ENCODE measurements around the gene GCAT.

The GCAT gene

DNA sequence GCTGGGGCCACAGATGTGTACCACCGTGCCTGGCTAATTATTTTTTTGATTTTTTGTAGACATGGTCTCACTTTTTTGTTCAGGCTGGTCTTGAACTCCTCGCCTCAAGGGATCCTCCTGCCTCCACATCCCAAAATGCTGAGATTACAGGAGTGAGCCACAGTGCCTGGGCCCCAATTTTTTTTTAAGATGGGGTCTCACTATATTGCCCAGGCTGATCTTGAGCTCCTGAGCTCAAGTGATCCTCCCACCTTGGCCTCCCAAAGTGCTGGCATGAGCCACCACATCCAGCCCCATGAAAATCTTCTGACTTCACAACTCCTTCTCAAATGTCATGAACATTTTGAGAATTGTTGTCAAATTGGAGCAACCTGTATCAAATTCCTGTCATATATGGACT lies 38.7 kb downstream of the GCAT start:
- DNase-seq: no peak

DNA sequence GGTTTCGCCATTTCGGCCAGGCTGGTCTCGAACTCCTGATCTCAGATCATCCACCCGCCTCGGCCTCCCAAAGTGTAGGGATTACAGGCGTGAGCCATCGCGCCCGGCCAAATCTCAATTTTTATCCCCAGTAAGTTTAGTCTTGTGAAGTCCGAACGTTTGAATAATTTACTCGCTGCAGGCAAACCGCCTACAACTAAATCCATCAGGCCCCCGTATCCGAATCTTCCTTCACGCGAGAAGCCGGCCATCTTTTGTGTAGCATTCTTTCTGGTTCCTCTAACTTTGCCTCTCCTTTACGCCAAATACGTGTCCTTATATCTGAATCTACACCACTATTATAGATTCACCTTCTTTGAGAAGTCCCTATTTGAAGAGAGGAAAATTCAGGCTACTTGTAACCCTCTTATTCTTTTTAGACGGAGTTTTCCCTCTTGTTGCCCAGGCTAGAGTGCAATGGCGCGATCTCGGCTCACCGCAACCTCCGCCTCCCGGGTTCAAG lies 40.9 kb downstream of the GCAT start:
- peak; percentile 68 for DNase-seq

DNA sequence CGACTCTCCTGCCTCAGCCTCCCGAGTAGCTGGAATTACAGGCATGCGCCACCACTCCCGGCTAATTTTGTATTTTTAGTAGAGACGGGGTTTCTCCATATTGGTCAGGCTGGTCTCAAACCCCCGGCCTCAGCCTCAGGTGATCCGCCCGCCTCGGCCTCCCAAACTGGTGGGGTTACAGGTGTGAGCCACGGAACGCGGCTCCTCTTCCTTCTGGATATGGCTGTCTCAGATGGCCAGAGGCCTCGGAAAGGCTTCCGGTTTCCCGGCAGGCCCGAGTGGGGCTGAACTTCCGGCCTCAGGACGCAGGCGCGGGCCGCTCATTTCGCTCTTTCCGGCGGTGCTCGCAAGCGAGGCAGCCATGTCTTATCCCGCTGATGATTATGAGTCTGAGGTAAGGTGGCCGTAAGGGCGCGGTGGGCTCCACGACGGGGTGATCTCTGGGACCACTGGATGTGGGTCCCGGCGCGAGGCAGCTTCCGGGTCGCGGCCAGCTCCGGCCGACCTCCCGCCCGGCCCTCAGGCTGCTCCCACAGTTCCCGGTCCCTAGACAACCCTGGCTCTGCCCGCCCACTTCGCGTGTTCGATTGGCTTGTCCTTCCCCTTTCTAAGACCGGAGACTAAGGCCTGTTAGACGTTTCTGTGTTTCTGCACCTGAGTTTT lies 41.5 kb downstream of the GCAT start, which contains the start of gene EIF3L:
TSS of gene EIF3L (plus strand) at position 331 of the 663 bp plus-strand sequence. CDS start at position 362, 31 bp downstream.
- DNase-seq: peak; percentile 96

DNA sequence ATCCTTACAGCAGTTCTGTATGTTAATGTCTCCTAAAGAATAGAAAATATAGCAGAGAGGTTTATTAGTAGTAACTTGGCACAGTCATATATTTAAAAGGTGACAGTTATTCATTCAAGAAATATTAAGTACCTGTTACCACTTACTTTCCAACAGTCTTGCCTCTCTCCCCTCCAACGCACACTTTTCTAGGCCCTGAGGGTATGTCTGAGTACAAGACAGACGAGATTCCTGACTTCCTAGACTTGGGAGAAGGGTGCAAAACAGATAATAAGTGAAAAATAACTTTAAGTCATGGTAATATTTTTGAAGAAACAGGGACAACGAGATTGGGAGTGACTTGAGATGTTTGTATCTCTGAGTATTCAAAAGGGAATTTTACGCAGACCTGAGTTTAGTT lies 43.1 kb downstream of the GCAT start:
- DNase-seq: no peak

DNA sequence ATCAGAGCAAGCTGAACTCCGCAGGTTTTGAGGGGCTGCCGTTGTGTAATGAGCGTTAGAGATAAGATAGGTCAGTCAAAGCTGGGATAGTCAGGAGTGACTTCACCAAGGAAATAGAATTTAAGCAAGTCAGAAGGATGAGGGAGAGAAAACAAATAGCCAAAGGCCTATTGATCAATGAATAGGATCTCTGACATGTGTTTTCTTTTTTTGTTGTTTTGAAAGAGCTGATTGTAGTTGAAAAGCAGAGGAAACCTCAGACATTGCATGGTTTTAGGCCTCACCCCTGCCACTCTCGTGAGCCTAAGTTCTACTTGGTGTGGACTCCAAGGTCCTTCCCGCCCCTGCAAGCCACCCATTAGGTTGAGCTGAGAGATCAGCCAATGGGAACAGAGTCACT lies 44.7 kb downstream of the GCAT start:
- no peak for DNase-seq

DNA sequence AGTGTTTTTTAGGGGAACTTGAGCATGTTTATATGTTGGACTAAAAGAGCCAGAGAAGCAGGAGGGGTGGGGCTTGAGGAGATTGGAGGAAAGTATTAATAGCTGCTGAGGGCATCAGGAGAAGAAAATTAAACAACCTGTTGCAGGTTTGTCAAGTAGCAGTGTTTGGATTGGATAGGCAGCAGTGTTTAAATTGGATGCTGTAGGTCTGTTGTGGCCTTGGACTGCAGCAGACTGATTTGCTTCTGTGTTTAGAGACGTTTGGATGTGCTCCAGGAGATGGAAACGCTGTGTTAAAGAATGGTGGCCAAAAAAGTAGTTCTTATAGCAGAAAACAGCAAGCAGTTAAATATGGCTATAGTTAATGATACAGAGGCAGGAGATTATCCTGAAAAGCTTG lies 47.2 kb downstream of the GCAT start:
- no peak for DNase-seq

DNA sequence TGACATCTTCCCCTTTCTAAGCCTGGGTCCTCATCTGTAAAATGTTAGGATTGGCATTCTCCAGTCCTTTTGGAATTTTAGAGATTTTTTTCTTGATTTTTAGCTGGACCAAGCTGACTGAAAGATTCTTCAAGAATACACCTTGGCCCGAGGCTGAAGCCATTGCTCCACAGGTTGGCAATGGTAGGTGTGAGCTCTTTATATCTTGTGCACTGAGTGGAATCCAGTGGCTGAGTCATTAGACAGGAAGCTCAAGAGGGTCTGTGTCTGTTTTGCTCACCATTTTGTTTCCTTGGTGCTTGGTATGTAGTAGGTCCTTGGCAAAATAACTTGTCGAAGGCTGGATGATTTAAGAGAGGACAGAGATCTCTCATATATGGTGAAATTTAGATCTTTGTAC lies 47.7 kb downstream of the GCAT start:
- DNase-seq: no peak

DNA sequence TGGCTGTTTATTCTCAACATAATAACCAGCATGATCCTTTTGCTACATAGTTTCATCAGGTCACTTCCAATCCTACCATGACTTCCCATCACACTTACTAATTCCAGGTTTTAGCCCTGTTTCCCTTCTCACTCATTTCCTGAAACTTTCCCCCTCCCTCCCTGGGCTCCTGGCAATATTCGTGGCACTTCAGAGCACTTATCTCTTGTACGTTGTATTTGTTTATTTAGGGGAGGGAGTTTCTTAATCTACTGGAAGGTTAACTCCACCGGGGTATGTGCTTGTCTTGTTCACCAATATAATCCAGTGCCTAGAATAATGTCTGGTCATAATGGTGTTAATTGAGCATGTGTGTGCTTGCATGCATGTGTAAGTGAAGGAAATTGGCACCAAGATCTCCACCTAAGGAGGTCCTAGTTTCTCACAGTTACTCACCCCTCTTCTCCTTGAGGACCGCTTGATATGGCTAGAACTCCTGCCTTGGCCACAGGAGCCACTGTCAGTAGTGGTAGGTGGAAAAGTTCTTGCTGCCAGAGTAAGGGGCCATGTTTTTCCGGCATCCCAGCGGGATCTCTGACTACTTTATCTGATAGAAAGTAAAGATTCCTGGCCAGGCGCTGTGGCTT lies 53.2 kb downstream of the GCAT start:
- no peak for DNase-seq

DNA sequence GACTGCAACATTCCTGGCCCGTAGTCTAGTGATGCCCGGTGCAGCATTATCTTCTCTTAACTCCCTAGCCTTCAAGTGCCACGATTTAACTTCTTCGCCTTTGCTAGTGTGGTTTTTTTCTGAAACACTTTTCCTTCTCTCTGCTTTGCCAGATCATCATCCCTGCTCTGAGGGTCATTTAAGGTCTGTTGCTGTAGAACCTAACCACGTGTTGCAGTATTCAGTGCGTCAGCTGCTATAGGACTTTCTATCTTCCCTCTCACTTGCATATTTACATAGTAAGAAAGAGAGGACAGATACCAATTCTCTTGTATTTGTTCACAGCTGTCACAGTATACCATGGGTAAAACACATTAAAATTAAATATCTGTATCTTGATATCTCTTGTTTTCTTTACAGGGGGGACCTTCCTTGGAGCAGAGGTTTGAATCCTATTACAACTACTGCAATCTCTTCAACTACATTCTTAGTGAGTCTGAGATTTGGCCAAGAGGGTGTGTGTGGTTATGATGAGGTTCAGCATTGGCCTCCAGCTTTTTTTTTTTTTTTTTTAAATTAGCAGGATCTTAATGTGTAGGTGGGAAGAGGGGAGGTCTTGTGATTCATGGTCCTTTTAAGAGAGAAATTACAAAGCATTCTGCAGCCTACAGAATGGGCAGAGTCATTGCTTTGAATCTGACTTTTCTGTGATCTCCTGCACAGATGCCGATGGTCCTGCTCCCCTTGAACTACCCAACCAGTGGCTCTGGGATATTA lies 55.0 kb downstream of the GCAT start:
- DNase-seq: no peak

DNA sequence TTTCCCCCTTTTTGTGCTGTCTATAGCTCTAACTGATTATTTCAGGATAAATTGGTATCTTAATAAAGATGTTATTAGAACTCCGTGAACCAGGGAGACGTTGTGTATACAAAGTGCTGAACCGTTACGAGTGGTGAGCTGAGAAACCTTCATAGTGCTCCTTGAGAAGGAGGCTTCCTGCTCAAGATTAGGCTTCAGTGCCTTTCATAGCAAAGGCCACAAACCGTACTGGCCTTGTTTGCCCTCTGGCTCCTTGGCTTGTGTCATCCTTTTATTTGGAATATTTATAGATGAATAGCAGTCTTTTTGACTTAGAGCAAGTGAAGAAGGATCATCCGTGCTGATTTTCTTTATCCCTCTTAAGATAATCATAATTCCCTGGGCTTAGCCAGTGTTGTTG lies 57.8 kb downstream of the GCAT start:
- DNase-seq: no peak

Measured in hematopoietic multipotent progenitor cell treated with erythropoietin and hydrocortisone succinate and interleukin-3 and kit ligand, for 6 days (in vitro differentiated cells).